HG03039 (cell line): ENCODE data around the gene HLA-A.
"Not testable (repeated sequence)": the region's sequence is repeated elsewhere in the genome, so short reads cannot be mapped to it uniquely, and the experiment has no call there.

Experiments
- ATAC-seq: cut with Tn5 transposase; IDR thresholded peaks from one replicate; pipeline ENCODE4 v1.9.1; 2021; ENCODE audit warnings: mild to moderate bottlenecking, moderate library complexity; ENCODE audit not compliant: unreplicated experiment

HLA-A gene

DNA sequence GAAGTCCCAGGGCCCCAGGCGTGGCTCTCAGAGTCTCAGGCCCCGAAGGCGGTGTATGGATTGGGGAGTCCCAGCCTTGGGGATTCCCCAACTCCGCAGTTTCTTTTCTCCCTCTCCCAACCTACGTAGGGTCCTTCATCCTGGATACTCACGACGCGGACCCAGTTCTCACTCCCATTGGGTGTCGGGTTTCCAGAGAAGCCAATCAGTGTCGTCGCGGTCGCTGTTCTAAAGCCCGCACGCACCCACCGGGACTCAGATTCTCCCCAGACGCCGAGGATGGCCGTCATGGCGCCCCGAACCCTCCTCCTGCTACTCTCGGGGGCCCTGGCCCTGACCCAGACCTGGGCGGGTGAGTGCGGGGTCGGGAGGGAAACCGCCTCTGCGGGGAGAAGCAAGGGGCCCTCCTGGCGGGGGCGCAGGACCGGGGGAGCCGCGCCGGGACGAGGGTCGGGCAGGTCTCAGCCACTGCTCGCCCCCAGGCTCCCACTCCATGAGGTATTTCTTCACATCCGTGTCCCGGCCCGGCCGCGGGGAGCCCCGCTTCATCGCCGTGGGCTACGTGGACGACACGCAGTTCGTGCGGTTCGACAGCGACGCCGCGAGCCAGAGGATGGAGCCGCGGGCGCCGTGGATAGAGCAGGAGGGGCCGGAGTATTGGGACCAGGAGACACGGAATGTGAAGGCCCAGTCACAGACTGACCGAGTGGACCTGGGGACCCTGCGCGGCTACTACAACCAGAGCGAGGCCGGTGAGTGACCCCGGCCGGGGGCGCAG is at the start of gene HLA-A:
HLA-A (plus strand) TSS at position 258 of the 778 bp plus-strand sequence; CDS start at position 280, 22 bp downstream.
- ATAC-seq = peak; percentile 95

DNA sequence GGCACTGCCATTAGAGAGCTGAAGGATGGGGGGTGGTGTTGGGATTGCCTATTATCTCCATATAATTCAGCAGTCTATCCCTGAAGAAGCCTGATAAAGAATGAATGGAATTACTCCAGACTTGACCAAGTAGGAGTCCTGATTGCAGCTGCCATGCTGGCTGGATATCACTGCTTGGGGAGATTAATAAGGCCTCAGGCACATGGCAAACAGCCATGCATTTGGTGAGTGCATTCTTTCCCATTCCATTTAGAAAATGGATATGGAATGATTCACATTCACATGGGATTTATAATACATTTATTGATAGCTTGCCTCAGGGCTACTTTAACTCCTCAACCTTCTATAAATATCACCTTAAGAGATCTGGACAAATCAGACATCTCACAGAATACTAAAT is 49.6 kb upstream of the HLA-A start:
- no peak for ATAC-seq

DNA sequence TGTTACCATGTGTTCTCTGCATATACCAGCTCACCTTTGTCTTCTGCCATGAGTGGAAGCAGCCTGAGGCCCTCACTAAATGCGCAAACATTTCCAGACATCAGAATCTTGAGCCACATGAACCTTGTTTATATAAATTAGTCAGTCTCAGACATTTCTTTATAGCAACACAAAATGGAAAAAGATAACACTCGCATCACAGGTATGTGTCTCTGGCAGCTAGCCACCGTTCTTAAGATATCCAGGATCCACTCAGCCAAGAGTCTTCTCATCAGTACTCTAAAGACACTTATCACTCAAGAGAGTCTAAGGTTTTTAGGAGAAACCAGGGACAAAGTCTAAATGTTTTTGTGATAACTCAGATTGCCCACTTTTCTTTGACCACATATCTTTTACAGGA is 43.1 kb upstream of the HLA-A start:
- no peak for ATAC-seq

DNA sequence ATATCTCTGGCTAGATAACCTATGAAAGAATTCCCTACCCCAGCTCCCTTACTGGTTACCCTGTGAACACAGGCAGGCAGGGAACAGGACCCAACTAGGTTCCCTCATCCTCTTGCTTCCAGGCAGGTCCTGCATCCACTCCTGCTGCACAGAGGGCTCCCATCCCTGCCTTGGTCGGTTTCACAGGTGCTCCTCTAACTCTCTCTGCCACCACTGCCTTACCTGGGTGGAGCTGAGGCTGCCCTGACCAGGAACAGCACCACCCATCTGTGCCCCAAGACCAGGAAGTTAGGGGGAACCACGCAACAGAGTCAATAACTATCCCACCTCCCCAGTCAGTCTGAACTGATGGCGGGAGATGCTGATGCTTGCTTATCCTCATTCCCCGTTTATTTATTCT is 37.0 kb upstream of the HLA-A start:
- no peak for ATAC-seq

DNA sequence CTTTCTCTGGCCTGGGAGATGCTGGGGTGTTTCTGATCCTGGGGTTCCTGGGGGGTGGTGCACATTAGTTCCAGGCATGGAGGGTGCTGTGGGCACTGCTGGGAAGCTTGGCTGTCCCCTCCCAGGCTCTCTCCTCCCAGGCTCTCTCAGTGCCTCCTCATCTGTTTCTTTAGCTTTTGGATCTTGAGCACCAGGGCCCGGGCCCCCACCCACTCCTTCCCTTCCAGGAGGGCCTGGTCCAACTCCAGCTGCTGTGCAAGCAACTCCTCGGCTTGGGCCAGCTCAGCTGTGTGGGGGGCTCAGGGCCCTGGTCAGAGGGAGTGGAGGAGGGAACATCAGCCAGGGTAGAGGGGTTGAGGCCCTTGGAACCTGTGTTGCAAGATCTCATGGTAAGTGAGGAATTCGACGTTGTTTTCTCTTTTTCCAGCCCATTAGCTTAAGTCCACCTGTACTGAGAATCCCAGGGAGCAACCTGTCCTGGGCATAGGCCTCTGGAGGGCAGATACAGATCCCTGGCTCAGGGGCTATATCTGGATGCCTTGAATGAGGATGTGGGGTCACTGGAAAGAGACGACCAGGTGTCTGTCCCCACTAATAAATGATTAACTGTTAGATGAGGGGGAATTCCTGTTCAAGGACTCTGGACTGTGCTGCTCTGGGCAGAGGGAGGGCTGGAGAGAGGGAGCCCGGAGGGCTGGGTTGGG is 34.5 kb upstream of the HLA-A start:
- no peak for ATAC-seq

DNA sequence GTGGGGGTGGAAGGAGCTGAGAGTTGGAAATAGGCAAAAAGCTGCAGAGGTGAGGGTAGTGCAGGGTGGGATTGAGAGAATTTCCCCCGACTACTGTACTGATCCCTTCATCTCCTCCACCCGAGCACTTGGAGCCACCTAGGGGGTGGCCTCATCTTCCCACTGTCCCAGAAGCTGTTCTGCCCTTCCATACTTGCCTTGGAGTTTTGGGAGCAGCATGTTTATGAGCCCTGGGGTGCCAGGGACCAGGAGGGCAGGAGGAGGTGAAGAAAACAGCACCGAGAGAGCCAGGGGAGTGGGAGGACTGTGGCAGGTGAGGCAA is 34.0 kb upstream of the HLA-A start:
- no peak for ATAC-seq

DNA sequence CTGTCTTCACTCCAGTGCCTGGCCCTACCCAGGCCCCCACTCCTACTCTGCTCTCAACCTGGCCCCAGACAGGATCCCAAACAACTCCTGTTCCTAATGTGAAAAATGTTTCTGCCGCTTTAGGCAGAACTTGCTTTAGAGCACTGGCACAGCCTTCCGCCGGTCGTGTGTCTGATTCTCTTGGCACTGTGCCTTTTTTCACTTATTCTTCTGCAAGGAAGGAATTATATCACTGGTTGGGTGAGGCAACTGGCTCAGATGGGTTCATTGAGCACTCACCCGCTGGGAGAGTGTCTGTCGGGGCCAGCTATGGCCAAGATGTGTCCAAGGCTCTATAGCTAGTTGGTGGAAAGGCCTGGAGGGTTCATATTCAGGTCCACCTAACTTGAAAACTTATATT is 33.6 kb upstream of the HLA-A start:
- no peak for ATAC-seq

DNA sequence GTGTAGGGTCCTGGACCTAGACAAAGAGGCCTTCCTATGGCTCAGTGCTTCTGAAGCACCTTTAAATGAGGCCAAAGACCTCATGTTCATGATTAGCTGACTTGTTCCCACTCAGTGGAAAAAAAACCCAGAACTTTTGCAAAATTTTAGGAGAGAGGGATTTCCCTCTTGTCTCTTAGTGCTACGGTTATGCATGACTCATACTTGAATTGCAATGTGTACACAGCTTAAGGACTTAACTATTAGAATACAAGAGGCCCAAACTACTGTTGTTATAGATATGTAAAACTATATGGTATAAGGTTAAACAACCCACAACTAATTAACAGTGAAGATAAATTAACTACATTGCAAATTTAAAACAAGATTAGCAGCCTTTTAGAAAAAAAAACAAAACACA is 32.3 kb upstream of the HLA-A start:
- no peak for ATAC-seq

DNA sequence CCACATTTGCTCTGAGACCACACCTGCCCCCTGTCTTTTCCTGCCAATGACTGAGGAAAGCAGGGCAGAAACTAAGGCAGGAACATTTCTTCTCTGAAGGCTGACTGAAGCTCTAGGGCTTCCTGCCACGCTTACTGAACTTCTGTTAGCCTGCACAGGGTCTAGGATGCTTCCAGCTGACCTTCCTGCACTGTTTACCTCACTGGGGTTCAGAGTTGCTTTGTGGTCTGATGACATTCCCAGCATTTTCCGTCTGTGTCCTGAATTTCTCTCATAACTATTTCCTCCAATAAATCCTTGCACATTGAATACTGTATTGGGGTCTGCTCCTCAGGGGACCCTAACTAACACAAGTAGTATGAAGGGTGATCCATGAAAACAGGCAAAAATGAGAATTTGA is 29.5 kb upstream of the HLA-A start:
- no peak for ATAC-seq

DNA sequence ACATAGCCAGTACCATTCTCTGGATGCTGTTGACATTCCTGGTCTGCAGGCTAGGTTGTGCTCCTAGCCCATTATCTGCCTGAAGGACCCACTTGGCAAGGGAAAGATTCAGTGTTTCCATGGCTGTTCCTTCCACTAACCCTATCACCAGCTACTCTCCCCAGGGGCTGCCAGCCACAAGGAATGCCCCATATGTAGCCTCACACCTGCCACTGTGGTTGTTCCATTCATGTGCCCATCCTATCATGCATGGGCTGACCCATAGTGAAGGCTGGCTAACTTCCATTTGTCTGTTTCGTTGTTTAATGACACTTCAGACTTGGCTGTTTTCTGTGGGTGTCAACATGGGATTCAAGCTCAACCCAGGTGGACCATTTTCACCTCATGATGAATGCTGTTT is 25.6 kb upstream of the HLA-A start:
- no peak for ATAC-seq

DNA sequence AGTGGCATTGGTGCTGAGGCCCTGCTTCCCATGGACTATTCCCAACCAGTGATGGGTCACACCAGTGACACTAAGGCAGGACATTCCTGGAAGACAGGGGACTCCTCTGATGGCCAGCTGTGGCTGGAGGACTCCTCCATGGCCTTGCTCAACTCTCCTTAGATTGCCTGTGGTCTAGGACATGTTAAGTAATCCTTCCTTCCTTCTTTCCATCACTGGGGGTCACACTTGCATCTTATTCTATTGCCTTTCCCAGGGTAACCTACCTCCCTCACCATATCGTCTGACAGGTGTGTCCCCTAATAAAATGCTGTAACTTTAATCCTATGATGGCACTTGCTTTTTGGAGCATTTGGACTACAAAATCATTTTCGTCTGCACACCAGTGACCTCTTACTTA is 24.5 kb upstream of the HLA-A start:
- no peak for ATAC-seq

DNA sequence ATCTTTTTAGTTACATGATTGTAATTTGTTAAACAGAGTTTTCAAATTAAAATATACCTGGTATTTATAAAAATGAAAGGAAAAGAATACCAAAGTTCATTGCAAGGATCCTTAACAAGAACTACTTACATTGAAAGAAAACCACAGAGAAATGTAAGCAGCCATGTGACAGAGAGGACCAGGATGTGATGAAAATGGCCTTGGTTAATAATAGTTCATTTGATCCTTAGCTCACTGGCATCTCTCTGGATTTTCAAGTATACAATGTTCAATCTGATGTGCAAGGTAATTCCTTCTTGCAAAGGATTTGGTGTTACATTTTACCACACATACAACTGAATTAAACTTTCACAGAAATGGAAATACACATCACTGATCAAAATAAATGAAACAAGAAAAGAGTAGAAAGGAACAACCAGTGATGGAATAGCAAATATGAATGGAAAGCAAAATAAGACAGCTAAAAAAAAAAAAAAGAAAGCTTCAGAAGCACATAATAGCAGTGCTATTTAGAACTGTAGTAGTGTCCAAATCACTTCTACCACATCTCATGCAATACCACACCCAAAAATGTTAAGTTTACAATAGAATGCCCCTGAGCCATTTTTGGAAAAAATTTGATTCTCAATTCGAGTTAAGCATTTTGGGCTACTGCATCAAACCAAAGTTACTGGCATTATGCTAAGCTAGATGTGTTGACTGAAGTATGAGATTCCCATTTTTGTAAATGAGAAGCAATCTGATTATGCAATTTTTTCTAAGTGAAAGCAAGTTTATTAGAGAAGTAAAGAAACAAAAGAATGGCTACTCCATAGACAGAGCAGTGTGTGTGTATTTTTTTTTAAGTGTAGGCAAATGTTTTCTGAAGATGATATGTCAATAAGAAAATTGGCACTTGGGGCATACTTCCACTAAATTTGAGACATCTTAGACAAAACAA is 22.6 kb upstream of the HLA-A start:
- no peak for ATAC-seq

DNA sequence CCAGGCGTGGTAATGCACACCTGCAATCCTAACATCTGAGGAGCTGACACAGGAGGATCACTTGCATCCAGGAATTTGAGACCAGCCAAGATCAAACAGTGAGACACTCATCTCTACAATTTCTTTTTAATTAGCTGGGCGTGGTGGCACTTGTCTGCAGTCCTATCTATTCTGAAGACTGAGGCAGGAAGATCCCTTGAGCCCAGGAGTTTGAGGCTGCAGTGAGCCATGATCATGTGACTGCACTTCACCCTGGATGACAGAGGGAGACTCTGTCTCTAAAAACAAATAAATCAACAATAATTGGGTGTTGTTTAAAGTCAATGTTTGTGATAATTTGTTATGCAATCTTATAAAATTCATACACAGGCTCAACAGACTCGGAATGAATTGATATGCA is 18.0 kb upstream of the HLA-A start:
- ATAC-seq = no peak

DNA sequence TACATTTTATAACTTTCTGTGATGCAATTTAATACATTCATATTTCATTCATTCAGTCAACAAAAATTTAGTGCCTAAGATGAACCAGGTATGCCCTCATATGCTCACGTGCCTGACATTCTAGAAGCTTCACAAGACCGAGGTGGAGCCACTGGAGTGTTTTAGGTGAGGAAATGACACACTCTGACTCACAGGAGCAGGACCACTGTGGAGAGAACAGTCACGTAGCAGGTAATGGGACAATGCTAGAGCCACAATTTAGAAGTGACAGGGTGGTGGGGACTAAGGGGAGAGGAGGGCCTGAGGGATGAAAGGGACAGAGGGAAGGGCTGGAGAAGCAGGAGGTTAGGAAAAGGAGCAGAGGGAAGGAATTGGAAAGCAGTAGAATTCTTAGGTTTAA is 17.6 kb upstream of the HLA-A start:
- ATAC-seq = no peak

DNA sequence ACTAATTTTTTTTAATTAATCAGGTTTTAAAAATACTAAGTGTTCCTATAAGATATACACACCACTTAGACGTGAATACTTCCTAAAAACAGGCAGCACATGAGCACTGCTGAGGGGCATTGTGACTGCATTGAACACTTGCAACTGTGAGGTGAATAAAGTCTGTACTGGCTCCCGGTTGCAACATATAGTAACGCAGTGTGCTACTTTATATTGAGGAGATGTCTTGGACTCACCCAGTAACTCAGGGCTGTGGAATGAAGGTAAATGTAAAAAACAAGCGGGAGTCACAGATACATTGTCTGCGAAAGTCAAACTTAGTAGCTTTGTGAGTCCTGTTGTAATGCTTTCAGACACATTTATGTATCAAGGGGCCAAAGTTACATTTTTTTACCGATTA is 17.0 kb upstream of the HLA-A start:
- no peak for ATAC-seq

DNA sequence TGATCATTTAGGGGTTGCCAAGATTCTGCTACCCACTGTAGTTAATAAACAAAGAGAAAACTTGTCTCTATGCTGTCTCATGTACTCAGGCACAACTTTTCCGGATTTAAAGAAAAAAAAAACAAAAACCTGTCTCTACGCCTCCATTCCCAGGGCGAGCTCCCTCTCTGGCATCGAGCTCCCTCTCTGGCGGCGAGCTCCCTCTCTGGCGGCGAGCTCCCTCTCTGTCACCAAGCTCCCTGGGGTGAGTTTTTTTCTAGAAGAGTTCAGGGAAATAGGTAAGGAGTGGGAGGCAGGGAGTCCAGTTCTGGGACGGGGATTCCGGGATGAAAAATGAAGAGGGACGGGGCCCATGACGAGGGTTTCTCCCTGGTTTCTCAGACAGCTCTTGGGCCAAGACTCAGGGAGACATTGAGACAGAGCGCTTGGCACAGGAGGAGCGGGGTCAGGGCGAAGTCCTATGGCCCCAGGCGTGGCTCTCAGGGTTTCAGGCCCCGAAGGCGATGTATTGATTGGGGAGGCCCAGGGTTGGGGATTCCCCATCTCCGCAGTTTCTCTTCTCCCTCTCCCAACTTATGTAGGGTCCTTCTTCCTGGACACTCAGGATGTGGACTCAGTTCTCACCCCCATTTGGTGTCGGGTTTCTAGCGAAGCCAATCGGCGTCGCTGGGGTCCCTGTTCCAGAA is 16.5 kb upstream of the HLA-A start:
- ATAC-seq = no peak

DNA sequence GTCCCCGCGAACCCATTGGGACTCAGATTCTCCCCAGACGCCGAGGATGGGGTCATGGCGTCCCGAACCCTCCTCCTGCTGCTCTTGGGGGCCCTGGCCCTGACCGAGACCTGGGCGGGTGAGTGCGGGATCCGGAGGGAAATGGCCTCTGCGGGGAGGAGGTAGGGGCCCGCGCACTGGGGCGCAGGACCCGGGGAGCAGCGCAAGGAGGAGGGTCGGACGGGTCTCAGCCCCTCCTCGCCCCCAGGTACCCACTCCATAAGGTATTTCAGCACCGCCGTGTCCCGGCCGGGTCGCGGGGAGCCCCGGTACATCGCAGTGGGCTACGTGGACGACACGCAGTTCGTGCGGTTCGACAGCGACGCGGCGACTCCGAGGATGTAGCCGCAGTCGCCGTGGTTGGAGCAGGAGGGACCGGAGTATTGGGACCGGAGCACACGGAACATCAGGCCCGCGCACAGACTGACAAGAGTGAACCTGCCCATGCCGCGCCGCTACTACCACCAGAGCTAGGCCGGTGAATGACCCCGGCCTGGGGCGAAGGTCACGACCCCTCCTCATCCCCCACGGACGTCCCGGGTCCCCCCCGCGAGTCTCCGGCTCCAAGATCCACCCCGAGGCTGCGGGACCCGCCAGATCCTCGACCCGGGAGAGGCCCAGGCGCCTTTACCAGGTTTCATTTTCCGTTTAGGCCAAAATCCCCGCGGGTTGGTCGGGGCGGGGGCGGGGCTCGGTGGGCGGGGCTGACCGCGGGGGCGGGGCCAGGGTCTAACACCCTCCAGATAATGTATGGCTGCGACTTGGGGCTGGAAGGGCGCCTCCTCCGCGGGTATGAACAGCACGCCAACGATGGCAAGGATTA is 15.7 kb upstream of the HLA-A start:
- peak; percentile 64 for ATAC-seq

DNA sequence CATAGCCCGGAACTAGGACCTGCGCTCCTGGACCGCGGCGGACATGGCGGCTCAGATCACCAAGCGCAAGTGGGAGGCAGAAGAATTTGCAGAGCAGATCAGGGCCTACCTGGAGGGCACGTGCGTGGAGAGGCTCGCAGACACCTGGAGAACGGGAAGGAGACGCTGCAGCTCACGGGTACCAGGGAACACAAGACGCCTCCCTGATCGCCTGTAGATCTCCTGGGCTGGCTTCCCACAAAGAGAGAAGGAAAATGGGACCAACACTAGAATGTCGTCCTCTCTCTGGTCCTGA is 15.1 kb upstream of the HLA-A start:
- ATAC-seq = no peak

DNA sequence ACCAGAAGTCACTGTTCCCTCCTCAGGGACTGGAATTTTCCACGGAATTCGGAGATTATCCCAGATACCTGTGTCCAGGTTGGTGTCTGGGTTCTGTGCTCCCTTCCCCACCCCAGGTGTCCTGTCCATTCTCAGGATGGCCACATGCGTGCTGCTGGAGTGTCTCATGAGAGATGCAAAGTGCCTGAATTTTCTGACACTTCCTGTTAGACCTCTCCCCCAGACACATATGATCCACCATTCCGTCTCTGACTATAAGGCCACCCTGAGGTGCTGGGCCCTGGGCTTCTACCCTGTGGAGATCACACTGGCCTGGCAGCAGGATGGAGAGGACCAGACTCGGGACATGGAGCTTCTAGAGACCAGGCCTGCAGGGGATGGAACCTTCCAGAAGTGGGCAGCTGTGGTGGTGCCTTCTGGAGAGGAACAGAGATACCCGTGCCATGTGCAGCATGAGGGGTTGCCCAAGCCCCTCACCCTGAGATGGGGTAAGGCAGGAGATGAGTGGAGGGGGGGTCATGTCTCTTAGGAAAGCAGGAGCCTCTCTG is 14.4 kb upstream of the HLA-A start:
- ATAC-seq = no peak

DNA sequence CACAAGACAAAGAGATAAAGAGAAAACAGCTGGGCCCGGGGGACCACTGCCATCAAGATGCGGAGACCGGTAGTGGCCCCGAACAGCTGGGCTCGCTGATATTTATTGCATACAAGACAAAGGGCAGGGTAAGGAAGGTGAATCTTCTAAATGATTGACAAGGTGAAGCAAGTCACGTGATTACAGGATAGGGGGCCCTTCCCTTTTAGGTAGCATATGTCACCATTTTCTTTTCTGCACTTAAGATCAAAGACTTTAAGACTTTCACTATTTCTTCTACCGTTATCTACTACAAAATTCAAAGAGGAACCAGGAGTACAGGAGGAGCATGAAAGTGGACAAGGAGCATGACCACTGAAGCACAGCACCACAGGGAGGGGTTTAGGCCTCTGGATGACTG is 12.3 kb upstream of the HLA-A start:
- not testable (repeated sequence) for ATAC-seq
